ENCODE results near the gene TMEM253. TPM values are rescaled to one million over a fixed set of nuclear protein-coding genes. Genes with fewer than 3 reads are reported as not detected.

The TMEM253 gene
- total and polyA plus RNA-seq, 9 of the 15 experiments (the other 6 are each of a cell fraction or from before 2014, with no cell fraction given): 0.11 to 0.61 (median 0.26) TPM; not detected in 3

DNA sequence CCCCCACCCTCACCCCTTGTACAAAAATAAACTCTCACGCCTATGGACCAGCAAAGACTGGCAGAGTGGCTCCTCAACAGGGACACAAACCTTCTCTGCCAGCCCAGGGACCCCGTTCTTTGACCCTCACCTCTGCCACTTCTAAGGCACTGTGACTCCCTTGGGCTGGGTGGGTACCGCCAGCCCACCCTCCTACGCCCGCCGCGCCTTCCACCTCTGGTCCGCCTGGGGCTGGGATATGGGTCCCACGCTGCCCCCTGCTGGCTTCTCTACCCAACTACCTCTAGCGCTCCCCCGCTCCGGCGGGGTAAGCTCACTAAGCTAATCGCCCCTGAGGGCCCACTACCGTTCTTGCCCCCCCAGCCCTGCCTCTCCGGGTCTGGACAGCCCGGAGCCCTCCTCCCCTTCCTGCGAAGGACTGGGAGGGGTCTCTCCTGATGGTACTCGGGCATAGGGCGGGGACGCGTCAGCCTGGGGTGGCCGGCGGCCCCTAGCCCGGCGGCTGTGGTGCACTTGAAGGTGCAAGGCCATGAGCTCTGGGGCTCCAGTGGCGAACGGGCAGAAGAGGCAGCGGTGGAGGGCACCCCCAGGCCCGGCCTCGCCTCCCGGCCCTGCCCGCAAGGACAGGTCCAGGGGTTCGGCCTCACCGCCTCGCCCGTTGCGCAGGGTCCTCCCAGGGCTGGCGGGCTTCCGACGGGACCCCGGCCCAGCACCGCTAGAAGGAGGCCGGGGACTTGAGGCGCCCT is 10.5 kb upstream of the TMEM253 start:
- Histone ChIP-seq H3K9ac (ENCODE audit: insufficient read depth in 1 of 2, low read depth in 2 of 2, low read length in 2 of 2) (no peak overlapping the region), H2AFZ (ENCODE audit: low read depth, low read length) (no peak overlapping the region), H3K36me3 (ENCODE audit: control insufficient read depth, insufficient read depth, low read length) (peaks cover 5% of the 10 kb centered on the region; the same call in 1 of the 3 replicates), H3K27me3 (ENCODE audit: control insufficient read depth in 2 of 2, insufficient read depth in 2 of 2, low read length in 2 of 2) (no peaks in the 10 kb centered on the region), H3K9me1 (ENCODE audit: control insufficient read depth, insufficient read depth, low read length) (no peaks in the 10 kb centered on the region), H3K9me3 (replicated peaks; ENCODE audit: control insufficient read depth, insufficient read depth, low read depth, low read length) (no peaks in the 10 kb centered on the region), H3K4me1 (replicated peaks in 1 of 2; ENCODE audit: control insufficient read depth in 2 of 2, insufficient read depth in 2 of 2, low read length in 2 of 2) (peaks cover 2 to 29% of the 10 kb centered on the region in 2 experiments; a peak in 3 of 5 replicates), H3K27ac (ENCODE audit: extremely low read depth, low read depth, low read length) (no peak overlapping the region), H3K4me2 (ENCODE audit: insufficient read depth, low read length) (no peak overlapping the region), H3K79me2 (ENCODE audit: control insufficient read depth, insufficient read depth, low read length) (no peaks in the 10 kb centered on the region), H4K20me1 (replicated peaks; ENCODE audit: control insufficient read depth, insufficient read depth, low read length) (no peaks in the 10 kb centered on the region), H3K4me3 (no peak overlapping the region)
- no peak for FAIRE-seq
- WGBS (ENCODE audit: insufficient coverage, low coverage, missing lambda C conversion rate): 96% methylated on average over 8 of the region's 45 CpGs
- in situ Hi-C loops (cut with MboI): no loop called here
- peak; percentile 45; the same call in 2 of the 3 replicates for ATAC-seq
- ChIA-PET POLR2A (interaction anchor here (0.6 kb wide), 2 partner anchors 22 to 78 kb away, joined by 3 to 4 read pairs; no protein-coding TSS in a partner anchor), CTCF (ENCODE audit: low intra/inter-chr PET ratio) (no interaction called here)
- DNase-seq (ENCODE audit: extremely low read depth in 1 of 4, low spot score in 3 of 4): peak in 3 of 4 experiments; percentile 36 to 53 (median 36)
- no TSS peak for BruUV-seq (replicated peaks)
- intact Hi-C loops (cut with micrococcal nuclease): loop anchor here (1.0 kb wide), 1 partner anchor 22 kb away; no protein-coding TSS in a partner anchor
- TF ChIP-seq RAD21 (CRISPR knock-in tag; conservative IDR thresholded peaks at IDR 0.05 in 1 of 2, IDR thresholded peaks at IDR 0.05 in 1 of 2): peak in 1 of 2 experiments; percentile 21; a peak in 1 of 4 replicates
- TF ChIP-seq, protein P1, sequence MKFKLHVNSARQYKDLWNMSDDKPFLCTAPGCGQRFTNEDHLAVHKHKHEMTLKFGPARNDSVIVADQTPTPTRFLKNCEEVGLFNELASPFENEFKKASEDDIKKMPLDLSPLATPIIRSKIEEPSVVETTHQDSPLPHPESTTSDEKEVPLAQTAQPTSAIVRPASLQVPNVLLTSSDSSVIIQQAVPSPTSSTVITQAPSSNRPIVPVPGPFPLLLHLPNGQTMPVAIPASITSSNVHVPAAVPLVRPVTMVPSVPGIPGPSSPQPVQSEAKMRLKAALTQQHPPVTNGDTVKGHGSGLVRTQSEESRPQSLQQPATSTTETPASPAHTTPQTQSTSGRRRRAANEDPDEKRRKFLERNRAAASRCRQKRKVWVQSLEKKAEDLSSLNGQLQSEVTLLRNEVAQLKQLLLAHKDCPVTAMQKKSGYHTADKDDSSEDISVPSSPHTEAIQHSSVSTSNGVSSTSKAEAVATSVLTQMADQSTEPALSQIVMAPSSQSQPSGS (CRISPR knock-in tag; IDR thresholded peaks at IDR 0.05): no peak
- no peak for TF ChIP-seq ZNF639 (CRISPR knock-in tag; conservative IDR thresholded peaks at IDR 0.05 in 1 of 2, IDR thresholded peaks at IDR 0.05 in 1 of 2)
- no peak for TF ChIP-seq SUPT5H (IDR thresholded peaks at IDR 0.05)
- TF ChIP-seq, protein P2, sequence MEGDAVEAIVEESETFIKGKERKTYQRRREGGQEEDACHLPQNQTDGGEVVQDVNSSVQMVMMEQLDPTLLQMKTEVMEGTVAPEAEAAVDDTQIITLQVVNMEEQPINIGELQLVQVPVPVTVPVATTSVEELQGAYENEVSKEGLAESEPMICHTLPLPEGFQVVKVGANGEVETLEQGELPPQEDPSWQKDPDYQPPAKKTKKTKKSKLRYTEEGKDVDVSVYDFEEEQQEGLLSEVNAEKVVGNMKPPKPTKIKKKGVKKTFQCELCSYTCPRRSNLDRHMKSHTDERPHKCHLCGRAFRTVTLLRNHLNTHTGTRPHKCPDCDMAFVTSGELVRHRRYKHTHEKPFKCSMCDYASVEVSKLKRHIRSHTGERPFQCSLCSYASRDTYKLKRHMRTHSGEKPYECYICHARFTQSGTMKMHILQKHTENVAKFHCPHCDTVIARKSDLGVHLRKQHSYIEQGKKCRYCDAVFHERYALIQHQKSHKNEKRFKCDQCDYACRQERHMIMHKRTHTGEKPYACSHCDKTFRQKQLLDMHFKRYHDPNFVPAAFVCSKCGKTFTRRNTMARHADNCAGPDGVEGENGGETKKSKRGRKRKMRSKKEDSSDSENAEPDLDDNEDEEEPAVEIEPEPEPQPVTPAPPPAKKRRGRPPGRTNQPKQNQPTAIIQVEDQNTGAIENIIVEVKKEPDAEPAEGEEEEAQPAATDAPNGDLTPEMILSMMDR (IDR thresholded peaks at IDR 0.05 in 2 of 3, conservative IDR thresholded peaks at IDR 0.05 in 1 of 3; ENCODE audit: insufficient read depth in 2 of 3, low read depth in 1 of 3, low read length in 3 of 3): peak; percentile 34 to 55 (median 36)
- TF ChIP-seq TCFL5 (CRISPR knock-in tag; conservative IDR thresholded peaks at IDR 0.05): no peak
- no peak for TF ChIP-seq MECOM (CRISPR knock-in tag; IDR thresholded peaks at IDR 0.05)
- TF ChIP-seq KAT2B (IDR thresholded peaks at IDR 0.05; ENCODE audit: low read depth, low read length): no peak
- TF ChIP-seq, protein P3, sequence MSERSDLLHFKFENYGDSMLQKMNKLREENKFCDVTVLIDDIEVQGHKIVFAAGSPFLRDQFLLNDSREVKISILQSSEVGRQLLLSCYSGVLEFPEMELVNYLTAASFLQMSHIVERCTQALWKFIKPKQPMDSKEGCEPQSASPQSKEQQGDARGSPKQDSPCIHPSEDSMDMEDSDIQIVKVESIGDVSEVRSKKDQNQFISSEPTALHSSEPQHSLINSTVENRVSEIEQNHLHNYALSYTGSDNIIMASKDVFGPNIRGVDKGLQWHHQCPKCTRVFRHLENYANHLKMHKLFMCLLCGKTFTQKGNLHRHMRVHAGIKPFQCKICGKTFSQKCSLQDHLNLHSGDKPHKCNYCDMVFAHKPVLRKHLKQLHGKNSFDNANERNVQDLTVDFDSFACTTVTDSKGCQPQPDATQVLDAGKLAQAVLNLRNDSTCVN (CRISPR knock-in tag; IDR thresholded peaks at IDR 0.05): no peak
- TF ChIP-seq SMARCE1 (IDR thresholded peaks at IDR 0.05): no peak
- TF ChIP-seq FOXP1 (CRISPR knock-in tag; IDR thresholded peaks at IDR 0.05): no peak
- TF ChIP-seq TCF3 (CRISPR knock-in tag; IDR thresholded peaks at IDR 0.05): no peak
- TF ChIP-seq ZNF354B (CRISPR knock-in tag; IDR thresholded peaks at IDR 0.05): no peak
- TF ChIP-seq ZNF212 (CRISPR knock-in tag; IDR thresholded peaks at IDR 0.05): no peak
- TF ChIP-seq RHOXF2B (CRISPR knock-in tag; conservative IDR thresholded peaks at IDR 0.05): no peak
- no peak for TF ChIP-seq ZNF263 (CRISPR knock-in tag; IDR thresholded peaks at IDR 0.05; ENCODE audit: borderline replicate concordance)

Data from K562 (cell line).